Activated T-helper 1 cell treated with anti-CD3 and anti-CD28 coated beads, Interleukin-12 subunit alpha, Interleukin-12 subunit beta, Interleukin-2, Interleukin-4 antibody, amounts not matched to agents 30 ng/mL and 10 ng/mL and 1 ng/mL, durations not matched to agents 14 hours and 24 hours and 36 hours (primary cell): ENCODE results near the gene OSCAR. TPM values are rescaled to one million over a fixed set of nuclear protein-coding genes. Genes with fewer than 3 reads are reported as not detected.

ENCODE experiments used
- DNase-seq: peaks from one replicate; pipeline ENCODE4 v3.0.0; 2021; ENCODE audit warnings: low spot score
- H3K27ac Mint-ChIP-seq: one replicate; pipeline ENCODE4 v1.8.0; 2021; ENCODE audit warnings: mild to moderate bottlenecking, mixed read lengths
- H3K27me3 Mint-ChIP-seq: one replicate; pipeline ENCODE4 v1.8.0; 2022; ENCODE audit warnings: mild to moderate bottlenecking, moderate library complexity, mixed read lengths; ENCODE audit not compliant: insufficient read depth
- H3K36me3 Mint-ChIP-seq: one replicate; pipeline ENCODE4 v1.8.0; 2021; ENCODE audit warnings: low read depth, mixed read lengths
- H3K4me1 Mint-ChIP-seq: one replicate; pipeline ENCODE4 v1.8.0; 2021; ENCODE audit warnings: low read depth, mixed read lengths
- H3K4me3 Mint-ChIP-seq: one replicate; pipeline ENCODE4 v1.8.0; 2021; ENCODE audit warnings: mild to moderate bottlenecking, moderate library complexity, mixed read lengths
- H3K9me3 Mint-ChIP-seq: one replicate; pipeline ENCODE4 v1.8.0; 2021; ENCODE audit warnings: mixed read lengths
- intact Hi-C: fragments of 100-400 bp; cut with micrococcal nuclease; formaldehyde crosslinking; loops from one replicate; pipeline ENCODE4 v1.15.1; 2024
- total RNA-seq: library from RNA; stranded (reverse); gene quantifications from 2 replicates; pipeline ENCODE4 v1.2.3, GENCODE V29; 2022

Gene OSCAR, protein sequence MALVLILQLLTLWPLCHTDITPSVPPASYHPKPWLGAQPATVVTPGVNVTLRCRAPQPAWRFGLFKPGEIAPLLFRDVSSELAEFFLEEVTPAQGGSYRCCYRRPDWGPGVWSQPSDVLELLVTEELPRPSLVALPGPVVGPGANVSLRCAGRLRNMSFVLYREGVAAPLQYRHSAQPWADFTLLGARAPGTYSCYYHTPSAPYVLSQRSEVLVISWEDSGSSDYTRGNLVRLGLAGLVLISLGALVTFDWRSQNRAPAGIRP
- 0.27 TPM in 1 of 2 replicates, not detected in the other for total RNA-seq

- Mint-ChIP-seq H3K9me3 (no peaks in the 10 kb centered on the region), H3K27ac (peak within 1 kb of the TSS; percentile 59), H3K27me3 (peaks cover 2% of the 10 kb centered on the region), H3K4me3 (peak within 1 kb of the TSS; percentile 43), H3K4me1 (peaks cover 24% of the 10 kb centered on the region), H3K36me3 (no peaks in the 10 kb centered on the region)
- no peak for DNase-seq
- intact Hi-C loops, result loop anchor here (5.0 kb wide), 1 partner anchor 233 kb away; the partner anchor contains the start of gene MYADM
Observed at GRCh38 chr19:54100561-54100960, at the start of gene OSCAR. Gene OSCAR (minus strand): TSS chr19:54100803. CDS start chr19:54100792, 11 bp downstream.

DNA sequence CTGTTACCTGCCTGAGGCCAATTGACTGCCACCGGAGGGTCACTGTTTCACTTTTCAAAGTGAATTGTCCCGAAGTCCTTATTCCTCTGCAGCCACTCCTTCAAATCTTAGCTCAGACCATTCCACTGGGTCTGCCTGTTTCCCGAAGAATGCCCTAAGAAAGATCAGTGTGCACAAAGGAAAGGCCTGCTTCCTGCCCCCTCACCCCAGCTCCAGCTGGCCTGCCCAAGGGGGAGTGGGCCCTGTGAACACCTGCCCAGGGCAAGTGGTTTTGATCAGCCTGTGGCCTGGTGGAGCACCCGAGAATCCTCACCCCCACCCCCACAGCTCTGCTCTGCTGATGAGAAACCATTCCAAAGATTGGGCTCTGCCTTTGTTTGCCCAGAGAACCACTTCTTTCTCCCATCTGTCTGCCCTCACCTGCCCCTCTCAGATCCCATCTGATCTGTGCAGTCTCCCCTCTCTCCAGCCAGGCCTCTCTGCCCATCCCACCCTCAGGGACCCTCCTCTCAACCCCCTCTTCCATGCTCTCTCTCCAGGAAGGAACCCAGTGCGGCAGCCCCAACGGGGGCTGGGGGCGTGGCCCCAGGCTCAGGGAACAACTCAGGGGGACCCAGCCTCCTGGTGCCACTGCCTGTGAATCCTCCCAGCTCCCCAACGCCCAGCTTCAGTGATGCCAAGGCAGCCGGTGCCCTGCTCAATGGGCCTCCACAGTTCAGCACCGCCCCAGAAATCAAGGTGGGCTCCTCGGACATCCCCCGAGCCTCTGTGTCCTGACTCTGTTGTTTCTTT lies 48.6 kb upstream of the OSCAR start:
- H3K36me3 Mint-ChIP-seq, result peaks cover 58% of the 10 kb centered on the region
- intact Hi-C loops, result no loop called here
- no peaks in the 10 kb centered on the region for H3K27me3 Mint-ChIP-seq
- H3K4me3 Mint-ChIP-seq, result no peak overlapping the region
- peaks cover 5% of the 10 kb centered on the region for H3K4me1 Mint-ChIP-seq
- no peak for DNase-seq
- H3K27ac Mint-ChIP-seq, result no peak overlapping the region
- H3K9me3 Mint-ChIP-seq, result no peaks in the 10 kb centered on the region

DNA sequence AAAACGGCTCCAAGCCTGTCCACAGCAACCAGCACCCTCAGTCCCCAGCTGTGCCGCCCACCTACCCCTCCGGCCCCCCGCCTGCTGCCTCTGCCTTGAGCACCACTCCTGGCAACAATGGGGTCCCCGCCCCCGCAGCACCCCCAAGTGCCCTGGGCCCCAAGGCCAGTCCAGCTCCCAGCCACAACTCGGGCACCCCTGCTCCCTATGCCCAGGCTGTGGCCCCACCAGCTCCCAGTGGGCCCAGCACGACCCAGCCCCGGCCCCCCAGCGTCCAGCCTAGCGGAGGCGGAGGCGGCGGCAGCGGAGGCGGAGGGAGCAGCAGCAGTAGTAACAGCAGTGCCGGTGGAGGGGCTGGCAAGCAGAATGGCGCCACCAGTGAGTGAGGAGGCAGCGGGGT lies 47.6 kb upstream of the OSCAR start:
- Mint-ChIP-seq H3K27ac (no peak overlapping the region), H3K4me1 (no peaks in the 10 kb centered on the region), H3K4me3 (no peak overlapping the region), H3K9me3 (no peaks in the 10 kb centered on the region), H3K27me3 (no peaks in the 10 kb centered on the region), H3K36me3 (peaks cover 58% of the 10 kb centered on the region)
- DNase-seq, result no peak
- intact Hi-C loops, result no loop called here

GRCh38 chr19:54147676-54148075 lies 47.1 kb upstream of the OSCAR start:
- Mint-ChIP-seq H3K9me3 (no peaks in the 10 kb centered on the region), H3K27ac (no peak overlapping the region), H3K27me3 (no peaks in the 10 kb centered on the region), H3K4me3 (no peak overlapping the region), H3K4me1 (no peaks in the 10 kb centered on the region), H3K36me3 (peaks cover 60% of the 10 kb centered on the region)
- intact Hi-C loops, result no loop called here
- no peak for DNase-seq

DNA sequence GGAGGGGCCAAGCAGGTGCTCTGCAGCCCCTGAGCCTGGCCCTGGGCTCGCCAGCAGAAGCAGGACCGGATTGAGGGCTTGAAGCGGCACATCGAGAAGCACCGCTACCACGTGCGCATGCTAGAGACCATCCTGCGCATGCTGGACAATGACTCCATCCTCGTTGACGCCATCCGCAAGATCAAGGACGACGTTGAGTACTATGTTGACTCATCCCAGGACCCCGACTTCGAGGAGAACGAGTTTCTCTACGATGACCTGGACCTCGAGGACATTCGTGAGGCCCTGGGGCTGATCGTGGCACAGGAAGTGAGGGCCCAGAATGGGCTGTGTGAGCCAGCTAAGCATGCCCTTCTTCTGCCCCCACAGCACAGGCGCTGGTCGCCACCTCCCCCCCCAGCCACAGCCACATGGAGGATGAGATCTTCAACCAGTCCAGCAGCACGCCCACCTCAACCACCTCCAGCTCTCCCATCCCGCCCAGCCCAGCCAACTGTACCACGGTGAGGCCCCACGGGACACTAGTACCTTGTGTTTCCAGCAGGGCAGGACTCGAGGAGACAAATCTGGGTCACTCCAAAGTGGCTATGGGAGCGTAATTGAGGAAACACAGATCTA lies 45.0 kb upstream of the OSCAR start:
- H3K4me3 Mint-ChIP-seq, result no peak overlapping the region
- H3K36me3 Mint-ChIP-seq, result peaks cover 58% of the 10 kb centered on the region
- no peaks in the 10 kb centered on the region for H3K9me3 Mint-ChIP-seq
- peaks cover 11% of the 10 kb centered on the region for H3K4me1 Mint-ChIP-seq
- H3K27ac Mint-ChIP-seq, result no peak overlapping the region
- DNase-seq, result no peak
- no peaks in the 10 kb centered on the region for H3K27me3 Mint-ChIP-seq
- intact Hi-C loops, result no loop called here

DNA sequence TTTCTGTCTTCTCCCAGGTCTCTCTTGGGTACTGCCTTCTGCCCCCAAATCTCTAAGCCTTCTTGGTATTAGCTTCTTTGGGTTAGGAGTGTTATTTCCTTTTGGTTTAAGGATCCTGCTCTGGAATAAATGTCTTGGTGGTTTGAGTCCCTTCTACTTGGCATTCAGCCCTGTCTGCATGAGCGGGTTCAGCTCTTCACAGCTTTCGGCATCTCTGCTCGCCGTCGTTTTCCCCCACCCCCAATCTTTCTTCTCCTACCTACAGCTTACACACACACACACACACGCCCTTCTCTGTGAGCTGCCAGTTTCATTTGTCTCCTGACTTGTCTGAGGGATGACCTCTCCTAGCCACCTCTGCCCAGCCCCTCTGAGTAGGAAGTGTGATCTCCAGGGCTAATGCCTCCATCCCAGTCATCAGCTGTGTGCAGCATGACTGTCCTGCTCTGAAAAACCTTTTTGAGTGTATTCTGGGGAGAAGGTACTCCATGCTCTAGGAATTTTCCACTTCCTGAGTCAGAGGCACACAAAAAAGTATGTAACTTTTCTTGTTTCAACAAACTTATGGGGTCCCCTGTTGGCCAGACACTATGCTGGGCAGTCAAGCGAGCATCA lies 41.7 kb upstream of the OSCAR start:
- no peaks in the 10 kb centered on the region for H3K9me3 Mint-ChIP-seq
- peaks cover 28% of the 10 kb centered on the region for H3K4me1 Mint-ChIP-seq
- intact Hi-C loops, result no loop called here
- no peak for DNase-seq
- H3K4me3 Mint-ChIP-seq, result no peak overlapping the region
- peaks cover 45% of the 10 kb centered on the region for H3K36me3 Mint-ChIP-seq
- H3K27me3 Mint-ChIP-seq, result no peaks in the 10 kb centered on the region
- peak overlapping the region; percentile 9 for H3K27ac Mint-ChIP-seq

- intact Hi-C loops, result no loop called here
- H3K4me3 Mint-ChIP-seq, result no peak overlapping the region
- DNase-seq, result no peak
- H3K4me1 Mint-ChIP-seq, result peaks cover 35% of the 10 kb centered on the region
- H3K27ac Mint-ChIP-seq, result no peak overlapping the region
- no peaks in the 10 kb centered on the region for H3K27me3 Mint-ChIP-seq
- no peaks in the 10 kb centered on the region for H3K9me3 Mint-ChIP-seq
- peaks cover 36% of the 10 kb centered on the region for H3K36me3 Mint-ChIP-seq
Observed at GRCh38 chr19:54141356-54141755, 40.8 kb upstream of the OSCAR start.

DNA sequence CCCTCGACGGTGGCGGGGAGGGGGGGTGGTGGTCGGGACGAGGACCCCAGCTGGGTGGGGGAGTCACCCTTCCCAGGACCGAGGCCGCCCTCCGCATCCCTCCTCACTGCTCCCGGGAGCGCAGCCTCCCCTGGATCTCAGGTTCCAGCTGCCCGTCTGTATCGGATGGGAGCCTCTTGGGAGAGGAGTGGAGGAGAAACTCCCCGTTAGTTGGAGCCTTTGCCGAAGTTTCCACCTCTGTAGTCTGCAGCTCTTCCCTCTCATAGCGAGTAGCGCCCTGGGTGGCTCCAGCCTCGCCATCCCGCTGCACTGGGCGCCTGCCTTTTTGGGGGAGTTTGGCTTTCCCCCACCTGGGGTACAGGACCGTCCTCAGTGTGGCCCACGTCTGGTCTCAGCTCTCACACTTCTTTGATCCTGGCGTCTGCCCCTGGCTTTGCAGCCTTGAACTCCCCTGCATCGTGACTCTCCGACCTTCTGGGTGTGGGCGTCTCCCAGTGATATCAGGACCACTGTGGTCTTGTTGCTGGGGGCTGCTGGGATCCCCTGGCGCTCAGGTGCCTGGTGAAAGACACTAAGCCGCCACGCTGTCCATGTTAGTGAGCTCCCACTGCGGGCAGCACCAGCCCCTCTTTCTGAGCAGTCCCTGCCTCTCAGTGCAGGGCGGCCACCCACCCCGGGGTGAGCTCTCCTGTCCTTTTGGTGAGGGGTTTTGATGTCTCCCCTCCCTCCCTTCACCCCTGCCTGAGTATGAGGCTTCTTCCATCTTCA lies 38.1 kb upstream of the OSCAR start:
- no peaks in the 10 kb centered on the region for H3K9me3 Mint-ChIP-seq
- H3K36me3 Mint-ChIP-seq, result peaks cover 20% of the 10 kb centered on the region
- no peak for DNase-seq
- H3K4me3 Mint-ChIP-seq, result peak overlapping the region; percentile 93
- intact Hi-C loops, result loop anchor here (10.0 kb wide), 1 partner anchor 1516 kb away; the partner anchor contains the start of gene U2AF2
- H3K27ac Mint-ChIP-seq, result peak overlapping the region; percentile 92
- H3K4me1 Mint-ChIP-seq, result peaks cover 42% of the 10 kb centered on the region
- H3K27me3 Mint-ChIP-seq, result no peaks in the 10 kb centered on the region

DNA sequence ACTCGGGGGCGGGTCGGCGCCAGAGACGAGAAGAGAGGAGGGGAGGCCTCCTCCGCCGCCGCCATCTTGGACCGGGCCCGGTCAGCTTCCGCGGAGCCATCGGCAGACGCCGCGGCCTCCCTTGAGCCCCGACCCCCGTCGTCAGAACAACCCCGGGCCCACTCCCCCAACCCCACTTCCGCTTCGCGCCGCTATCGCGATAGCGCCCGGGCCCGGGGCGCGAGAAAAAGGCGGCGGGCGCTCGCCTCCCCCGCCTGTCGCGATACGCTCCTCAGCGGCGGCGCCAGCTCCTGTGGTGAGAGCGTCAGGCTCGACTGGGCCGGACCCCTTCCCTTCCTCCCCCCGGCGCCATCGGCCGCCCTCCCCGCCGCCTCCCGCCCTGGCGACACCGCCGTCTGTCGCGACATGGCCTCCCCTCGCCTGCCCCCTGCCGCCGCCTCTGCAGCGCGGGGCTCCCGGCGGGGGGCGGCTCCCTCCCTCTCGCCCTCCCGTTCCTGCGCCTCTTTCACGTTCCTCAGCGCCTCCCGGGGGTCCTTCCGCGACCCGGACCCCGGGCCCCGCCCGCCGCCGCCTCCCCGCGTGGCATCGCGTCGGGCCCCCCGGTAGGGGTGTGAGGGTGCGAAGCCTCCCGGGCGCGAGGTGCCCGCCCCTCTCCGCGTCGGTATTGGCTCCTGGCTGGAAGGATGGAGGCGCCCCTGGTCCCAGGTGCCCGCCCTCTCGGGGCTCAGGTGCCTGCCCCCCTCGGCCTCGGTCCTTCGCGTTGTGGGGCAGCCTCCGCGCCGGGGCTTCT lies 37.3 kb upstream of the OSCAR start, which contains the start of gene CNOT3:
CNOT3 (plus strand) TSS at position 64 of the 790 bp plus-strand sequence. CDS start 5,217 bp downstream, outside the sequence.
- peak within 1 kb of the TSS; percentile 93 for H3K4me3 Mint-ChIP-seq

DNA sequence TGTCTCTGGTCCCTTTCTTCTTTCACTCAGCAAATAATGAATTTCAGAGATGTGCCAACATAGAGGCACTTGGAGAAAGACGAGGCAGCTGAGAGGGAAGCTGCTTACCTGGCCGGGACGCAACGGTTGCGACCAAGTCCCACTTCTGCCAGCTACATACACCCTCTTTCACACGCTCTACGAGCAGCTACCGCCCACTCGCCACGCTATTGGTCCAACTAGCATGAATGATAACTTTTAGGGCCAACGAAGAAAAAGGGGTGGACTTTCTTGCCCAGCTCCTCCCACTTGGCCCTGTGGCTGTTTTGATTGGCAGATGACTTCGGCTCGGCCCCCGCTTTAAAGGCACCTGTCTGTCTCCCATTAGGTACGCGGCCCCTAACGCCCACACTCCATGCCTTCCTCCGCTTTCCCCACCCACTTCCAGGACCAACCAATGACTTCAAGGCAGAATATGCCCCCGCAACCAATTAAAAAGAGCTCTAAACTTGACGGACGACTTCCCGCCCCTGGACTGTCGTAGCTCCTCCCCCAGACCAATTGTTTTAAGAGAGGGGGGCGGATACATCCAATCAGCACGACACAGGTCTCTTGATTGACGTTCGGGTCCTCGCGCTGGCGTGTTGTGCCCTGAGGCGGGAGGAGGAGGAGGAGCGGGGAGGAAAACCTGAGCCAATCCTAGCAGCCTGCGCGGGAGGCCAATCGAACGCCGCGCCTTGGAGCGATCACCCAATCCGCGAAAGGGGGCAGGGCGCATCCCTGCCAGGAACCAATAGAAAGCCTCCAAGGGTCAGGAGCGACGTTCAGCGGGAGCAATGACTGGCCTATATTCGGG lies 36.5 kb upstream of the OSCAR start:
- Mint-ChIP-seq H3K27ac (peak overlapping the region; percentile 78), H3K4me1 (peaks cover 40% of the 10 kb centered on the region), H3K4me3 (peak overlapping the region; percentile 88), H3K36me3 (peaks cover 10% of the 10 kb centered on the region), H3K9me3 (no peaks in the 10 kb centered on the region), H3K27me3 (no peaks in the 10 kb centered on the region)
- intact Hi-C loops, result loop anchor here (1.0 to 10.0 kb wide), 12 partner anchors 22 to 1518 kb away; partner anchors contain the start of genes LENG1, LENG8, LENG9 and MYADM
- peak; percentile 99 for DNase-seq

More for the DNA sequence above, 37.3 kb upstream of the OSCAR start, which contains the start of gene CNOT3:
- H3K27me3 Mint-ChIP-seq, result no peaks in the 10 kb centered on the region
- intact Hi-C loops, result loop anchor here (1.0 to 10.0 kb wide), 12 partner anchors 21 to 1517 kb away; partner anchors contain the start of genes LENG1, LENG8, LENG9 and MYADM
- H3K9me3 Mint-ChIP-seq, result no peaks in the 10 kb centered on the region
- peak within 1 kb of the TSS; percentile 92 for H3K27ac Mint-ChIP-seq
- H3K36me3 Mint-ChIP-seq, result peaks cover 14% of the 10 kb centered on the region
- H3K4me1 Mint-ChIP-seq, result peaks cover 42% of the 10 kb centered on the region
- DNase-seq, result no peak
